ELF-1 (cell line): ENCODE results near the gene OTOP1.
"Not testable (repeated sequence)": the region's sequence is repeated elsewhere in the genome, so short reads cannot be mapped to it uniquely, and the experiment has no call there.

ENCODE experiments used
- DNase-seq: peaks from one replicate; pipeline ENCODE4 v3.0.0-alpha.2; 2016; ENCODE audit warnings: low read depth, low spot score

OTOP1 gene, protein sequence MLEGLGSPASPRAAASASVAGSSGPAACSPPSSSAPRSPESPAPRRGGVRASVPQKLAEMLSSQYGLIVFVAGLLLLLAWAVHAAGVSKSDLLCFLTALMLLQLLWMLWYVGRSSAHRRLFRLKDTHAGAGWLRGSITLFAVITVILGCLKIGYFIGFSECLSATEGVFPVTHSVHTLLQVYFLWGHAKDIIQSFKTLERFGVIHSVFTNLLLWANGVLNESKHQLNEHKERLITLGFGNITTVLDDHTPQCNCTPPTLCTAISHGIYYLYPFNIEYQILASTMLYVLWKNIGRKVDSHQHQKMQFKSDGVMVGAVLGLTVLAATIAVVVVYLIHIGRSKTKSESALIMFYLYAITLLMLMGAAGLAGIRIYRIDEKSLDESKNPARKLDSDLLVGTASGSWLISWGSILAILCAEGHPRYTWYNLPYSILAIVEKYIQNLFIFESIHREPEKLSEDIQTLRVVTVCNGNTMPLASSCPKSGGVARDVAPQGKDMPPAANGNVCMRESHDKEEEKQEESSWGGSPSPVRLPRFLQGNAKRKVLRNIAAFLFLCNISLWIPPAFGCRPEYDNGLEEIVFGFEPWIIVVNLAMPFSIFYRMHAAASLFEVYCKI

DNA sequence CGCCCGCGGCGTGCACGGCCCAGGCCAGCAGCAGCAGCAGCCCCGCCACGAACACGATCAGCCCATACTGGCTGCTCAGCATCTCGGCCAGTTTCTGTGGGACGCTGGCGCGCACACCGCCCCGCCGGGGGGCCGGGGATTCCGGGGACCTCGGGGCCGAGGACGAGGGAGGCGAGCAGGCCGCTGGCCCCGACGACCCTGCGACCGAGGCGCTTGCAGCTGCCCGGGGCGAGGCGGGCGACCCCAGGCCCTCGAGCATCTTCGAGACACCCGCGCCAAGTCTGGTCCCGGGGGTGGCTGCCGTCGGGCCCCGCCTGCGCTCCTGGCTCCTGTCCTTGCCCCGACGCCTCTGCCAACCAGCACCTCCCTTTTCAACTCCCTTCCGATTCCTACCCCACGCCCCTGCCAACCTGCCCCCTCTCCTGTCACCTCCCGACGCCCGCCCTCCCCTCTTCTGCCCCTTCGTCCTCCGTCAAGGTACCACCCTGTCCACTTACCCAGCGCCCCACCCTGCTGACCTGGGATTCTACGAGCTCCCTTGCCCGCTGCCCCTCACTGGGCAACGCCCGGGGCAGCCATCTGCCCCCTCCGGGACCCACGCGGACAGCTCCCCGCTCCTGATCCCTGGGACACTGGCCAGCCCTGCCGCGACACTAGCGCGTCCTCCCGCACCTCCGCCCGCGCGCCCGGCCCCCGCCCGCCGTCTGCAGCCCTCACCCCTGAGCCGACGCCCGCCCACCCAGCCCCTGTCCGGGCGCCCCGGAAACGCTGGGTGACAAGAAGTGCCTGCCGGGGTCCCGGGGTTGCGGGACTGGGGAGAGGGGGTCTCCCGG is at the start of gene OTOP1:
OTOP1 (minus strand) TSS at position 324 of the 833 bp plus-strand sequence; CDS start at position 259, 65 bp downstream.
- no peak for DNase-seq

DNA sequence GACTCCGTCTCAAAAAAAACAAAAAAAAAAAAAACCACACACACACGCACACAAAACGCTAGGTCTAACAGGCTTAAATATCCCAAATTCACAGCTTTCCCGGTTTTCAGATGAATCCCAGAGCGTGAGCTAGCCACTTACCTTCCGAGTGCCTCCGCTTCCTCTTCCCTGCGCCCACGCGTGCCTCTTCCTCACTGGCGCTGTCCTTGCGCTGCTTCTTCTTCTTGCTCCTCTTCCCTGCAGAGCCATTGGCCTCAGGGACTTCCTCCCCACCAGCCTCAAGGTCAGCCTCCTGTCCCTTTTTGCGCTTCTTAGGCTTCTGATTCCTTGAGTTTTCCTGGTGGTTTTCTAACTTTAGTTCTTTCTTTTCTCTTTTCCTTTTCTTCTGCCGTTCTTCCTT is 47.5 kb upstream of the OTOP1 start:
- DNase-seq: no peak

DNA sequence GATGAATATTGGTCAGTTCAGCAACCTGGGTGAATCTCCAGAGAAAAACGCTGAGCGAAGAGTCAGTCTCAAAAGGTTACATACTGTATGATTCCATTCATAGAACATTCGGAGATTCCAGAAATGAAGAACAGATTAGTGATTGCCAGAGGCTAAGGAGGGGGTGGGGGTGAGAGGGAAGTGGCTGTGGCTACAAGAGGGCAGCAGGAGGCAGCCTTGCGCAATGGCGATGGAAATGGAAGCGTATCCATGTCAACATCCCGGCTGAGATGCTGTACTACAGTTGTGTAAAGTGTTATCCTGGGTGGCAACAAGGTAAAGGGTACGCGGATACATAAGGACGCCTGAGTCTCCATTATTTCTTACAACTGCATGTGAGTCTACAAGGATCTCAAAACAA is 45.2 kb upstream of the OTOP1 start:
- DNase-seq: peak; percentile 17

DNA sequence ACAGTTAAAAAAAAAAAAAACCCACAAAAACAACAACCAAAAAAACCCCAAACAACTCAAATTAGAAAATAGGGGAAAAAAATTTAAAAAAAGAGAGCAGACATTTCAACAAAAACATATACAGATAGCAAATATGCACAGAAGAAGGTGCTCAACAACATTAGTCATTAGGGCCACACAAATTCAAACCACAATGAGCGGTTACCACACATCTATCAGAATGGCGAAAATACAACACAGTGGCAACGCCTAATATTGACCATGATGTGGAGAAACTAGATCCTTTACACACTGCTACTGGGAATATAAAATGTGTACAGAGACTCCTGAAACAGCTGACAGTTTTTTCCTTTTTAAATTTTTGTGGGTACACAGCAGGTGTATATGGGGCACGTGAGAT is 43.8 kb upstream of the OTOP1 start:
- DNase-seq: no peak

DNA sequence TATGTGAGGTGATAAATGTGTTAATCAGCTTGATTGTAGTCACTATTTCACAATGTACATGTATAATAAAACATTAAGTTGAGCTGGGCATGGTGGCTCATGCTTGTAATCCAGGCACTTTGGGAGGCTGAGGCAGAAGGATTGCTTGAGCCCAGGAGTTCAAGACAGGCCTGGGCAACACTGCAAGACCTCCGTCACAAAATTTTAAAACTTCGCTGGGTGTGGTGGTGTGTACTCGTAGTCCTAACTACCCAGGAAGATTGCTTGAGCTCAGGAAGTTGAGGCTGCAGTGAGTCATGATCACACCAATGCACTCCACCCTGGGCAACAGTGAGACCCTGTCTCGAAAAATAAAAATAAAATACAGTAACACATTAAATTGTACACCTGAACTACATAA is 43.1 kb upstream of the OTOP1 start:
- no peak for DNase-seq

DNA sequence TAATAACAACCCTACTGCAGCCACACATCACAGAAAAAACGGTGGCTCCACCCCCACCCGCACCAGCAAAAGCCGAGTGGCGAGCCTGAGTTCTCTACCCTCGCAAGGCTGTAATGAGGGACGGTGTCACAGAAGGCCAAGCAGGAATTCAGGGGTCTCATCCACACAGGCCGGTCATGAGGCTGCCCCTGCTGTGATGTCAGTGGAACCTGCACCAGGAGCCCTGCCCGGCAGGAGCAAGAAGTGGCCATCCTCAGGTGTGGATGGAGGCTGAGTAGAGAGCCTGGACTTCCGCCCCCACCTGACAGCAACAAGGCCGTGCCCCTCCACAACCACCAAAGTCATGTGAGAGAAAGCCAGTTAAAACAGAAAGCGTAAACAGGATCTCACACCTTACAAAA is 42.6 kb upstream of the OTOP1 start:
- no peak for DNase-seq

DNA sequence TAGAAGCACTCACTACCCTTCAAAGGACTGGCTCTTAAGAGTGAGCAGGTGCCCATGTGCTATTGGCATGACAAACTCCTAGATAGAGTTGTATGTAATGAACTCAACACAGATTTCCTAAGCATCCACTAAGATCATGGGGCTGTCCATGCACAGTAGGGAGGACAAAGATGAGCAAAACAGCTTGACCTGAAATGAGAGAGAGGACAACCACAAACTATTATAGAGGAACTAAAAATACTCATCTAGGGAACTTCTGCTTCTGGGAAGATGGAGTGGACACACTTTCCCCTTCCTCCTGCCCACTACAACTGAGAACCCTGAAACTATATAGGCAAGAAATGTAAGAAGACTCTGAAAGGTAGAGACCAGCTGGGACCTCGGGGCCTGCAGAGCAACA is 42.0 kb upstream of the OTOP1 start:
- no peak for DNase-seq

DNA sequence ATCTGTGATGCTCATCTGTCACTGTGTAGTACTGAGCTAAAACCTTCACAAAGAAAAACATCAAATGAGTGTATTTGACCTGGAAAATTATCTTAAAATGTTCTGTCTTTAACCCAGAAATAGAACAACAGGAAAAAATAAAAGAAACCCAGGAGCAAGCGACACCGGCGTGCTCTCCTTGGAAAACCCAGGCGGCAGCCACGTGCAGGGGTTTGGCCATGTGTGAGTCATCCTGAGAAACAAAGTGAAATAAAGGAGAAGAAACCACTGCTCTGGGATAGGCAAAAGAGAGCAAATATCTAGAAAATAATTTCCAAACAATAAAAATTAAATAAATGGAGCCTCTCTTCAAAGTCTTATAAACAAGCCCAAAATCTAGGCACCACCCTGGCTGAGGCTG is 41.3 kb upstream of the OTOP1 start:
- DNase-seq: no peak

DNA sequence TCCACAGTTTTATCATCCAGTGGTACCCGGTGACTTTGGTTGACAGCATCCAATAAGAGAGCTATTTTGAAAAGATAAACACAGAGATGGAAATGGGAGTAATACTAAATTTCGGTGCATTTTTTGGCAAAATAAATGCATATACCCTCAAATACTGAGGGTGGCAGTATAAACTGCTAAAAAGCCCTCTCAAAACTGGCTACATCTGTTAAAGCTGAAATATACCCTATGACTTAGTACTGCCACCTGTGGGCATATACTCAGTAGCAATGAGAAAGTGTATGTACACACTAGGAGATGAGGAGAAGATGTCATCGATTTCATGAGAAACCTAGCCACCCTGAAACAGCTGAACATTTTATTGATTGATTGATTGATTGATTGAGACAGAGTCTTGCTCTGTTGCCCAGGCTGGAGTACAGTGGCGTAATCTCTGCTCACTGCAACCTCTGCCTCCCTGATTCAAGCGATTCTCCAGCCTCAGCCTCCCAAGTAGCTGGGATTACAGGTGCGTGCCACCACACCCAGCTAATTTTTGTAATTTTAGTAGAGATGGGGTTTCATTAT is 33.5 kb upstream of the OTOP1 start:
- no peak for DNase-seq

DNA sequence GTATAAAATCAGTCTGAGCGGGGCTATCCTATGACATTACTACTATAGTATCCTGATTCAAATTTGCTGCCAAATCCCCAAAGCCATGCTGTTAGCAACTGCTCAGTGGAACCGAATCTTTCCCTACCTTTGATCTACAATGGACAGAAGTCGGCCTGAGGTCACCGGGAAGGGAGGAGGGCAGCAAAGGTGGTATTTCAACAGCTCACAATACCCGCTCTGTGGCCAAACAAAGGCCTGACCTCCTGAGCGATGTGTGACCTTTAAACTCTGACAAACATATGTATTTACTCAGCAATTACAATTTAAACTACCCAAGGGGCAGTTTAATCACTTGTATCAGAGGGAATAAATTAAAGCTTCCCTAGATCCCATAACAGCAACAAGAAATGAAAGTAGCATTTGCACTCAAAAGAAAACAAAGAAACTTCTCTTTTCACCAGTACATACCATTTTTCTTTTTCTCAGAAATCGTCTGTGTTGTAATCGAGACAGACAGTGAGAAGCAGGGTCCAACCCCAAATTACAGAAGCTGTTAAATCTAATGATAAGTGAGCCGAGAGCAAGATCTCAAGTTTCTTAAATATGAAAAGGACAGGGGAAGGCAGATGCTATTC is 32.9 kb upstream of the OTOP1 start:
- peak; percentile 29 for DNase-seq

DNA sequence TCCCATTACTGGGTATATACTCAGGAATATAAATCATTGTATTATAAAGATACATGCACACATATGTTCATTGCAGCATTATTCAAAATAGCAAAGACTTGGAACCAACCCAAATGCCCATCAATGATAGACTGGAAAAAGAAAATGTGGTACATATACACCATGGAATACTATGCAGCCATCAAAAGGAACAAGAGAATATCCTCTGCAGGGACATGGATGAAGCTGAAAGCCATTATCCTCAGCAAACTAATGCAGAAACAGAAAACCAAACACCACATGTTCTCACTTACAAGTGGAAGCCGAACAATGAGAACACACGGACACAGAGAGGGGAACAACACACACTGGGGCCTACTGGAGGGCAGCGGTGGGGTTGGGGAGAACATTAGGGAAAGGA is 31.0 kb upstream of the OTOP1 start:
- not testable (repeated sequence) for DNase-seq

DNA sequence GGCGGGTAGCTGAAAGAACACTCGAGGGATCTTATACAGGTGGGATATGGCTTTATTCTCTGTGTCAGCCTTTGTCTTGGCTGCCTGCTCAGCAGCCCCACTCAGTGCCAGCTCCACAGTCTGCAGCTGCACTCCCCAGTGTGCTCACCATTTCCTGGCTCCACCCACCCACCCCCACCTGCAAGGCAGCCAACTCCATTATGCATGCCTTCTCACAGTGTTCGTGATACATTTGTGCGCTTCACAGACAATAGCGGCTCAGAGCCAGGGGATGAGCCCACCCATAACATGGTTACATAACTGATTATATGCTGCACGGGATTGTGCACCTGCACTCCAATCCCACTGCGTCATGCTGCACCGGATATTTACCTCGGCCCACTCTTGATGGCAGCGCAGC is 30.1 kb upstream of the OTOP1 start:
- DNase-seq: no peak

DNA sequence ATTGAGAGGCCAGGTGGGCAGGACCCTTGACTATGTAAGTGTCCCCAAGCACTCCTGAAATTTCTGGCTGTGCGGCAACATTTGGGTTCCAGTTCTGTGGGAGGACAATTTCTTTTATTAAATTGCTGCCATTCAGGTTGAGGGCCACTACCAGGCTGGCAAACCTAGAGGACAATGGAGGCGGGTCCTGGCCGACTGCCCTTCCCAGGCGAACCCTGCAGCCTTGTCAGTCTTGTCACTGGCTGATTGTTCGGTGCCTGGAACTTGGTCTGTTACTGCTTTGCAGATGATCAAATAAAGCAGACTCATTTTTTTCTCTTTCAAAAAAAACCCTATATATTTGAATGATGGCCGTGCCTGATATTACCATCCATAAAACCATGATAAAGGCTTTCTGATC is 27.9 kb upstream of the OTOP1 start:
- DNase-seq: no peak

DNA sequence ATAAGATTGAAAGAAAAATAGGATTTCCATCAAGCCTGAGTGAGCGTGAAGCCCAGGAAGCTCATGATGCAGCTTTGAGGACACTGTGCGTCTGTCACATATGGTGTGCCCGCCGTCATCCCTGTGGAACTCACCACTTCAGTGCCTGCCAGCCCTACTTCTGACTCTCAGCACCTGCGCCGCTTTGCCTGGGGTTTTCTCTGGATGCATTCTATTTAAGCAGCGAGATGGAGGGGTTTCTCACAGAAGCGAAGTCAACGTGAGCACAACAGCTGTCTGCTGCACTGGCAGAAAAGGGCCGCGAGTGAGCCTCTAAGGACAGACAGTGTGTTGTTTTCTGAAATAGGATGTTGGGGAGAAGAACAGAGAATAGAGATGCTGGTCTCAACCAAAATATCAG is 27.5 kb upstream of the OTOP1 start:
- DNase-seq: no peak

DNA sequence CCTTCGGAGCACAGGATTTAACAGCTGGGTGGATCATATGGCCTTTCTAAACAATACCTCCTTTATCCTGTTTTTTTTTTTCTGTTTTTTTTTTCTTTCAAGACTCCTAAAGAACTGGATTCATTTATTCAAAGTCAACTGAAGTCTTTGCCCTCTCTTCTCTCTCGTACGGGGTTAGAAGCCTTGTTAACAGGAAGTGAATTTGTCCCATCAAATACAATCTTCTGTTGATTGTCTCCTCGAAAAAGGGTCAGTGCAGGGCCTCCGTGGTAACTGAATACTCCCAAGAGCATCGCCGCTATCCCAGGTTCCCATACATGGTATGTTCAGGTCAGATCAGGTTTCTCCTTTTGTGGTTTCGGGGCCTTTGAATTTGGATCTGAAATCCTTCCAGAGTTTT is 23.1 kb upstream of the OTOP1 start:
- DNase-seq: no peak

DNA sequence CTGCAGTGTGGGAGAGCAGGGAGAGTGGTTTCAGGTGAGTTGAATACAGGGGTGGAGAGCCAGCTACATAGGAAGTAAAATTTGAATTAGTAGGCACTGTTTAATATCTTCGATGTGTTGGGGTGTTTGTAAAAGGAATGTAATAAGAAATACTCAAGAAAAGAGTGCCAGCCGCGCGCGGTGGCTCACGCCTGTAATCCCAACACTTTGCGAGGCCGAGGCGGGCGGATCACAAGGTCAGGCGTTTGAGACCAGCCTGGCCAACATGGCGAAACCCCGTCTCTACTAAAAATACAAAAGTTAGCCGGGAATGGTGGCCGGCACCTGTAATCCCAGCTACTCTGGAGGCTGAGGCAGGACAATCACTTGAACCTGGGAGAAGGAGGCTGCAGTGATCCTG is 22.6 kb upstream of the OTOP1 start:
- not testable (repeated sequence) for DNase-seq

DNA sequence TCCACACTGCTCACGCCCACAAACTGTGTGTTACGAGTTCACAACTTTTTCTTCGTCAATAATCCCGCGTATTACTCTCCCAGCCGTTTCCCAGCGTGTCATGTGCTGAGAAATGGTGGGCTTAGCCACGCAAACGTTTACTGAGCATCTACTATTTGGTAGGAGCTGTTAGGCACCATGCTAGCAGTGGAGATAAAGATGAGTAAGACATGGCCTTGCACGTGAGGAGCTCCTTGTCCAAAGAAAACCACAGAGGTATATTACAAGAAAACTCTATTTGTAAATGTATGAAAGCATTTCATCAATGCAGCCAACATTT is 22.1 kb upstream of the OTOP1 start:
- DNase-seq: no peak

DNA sequence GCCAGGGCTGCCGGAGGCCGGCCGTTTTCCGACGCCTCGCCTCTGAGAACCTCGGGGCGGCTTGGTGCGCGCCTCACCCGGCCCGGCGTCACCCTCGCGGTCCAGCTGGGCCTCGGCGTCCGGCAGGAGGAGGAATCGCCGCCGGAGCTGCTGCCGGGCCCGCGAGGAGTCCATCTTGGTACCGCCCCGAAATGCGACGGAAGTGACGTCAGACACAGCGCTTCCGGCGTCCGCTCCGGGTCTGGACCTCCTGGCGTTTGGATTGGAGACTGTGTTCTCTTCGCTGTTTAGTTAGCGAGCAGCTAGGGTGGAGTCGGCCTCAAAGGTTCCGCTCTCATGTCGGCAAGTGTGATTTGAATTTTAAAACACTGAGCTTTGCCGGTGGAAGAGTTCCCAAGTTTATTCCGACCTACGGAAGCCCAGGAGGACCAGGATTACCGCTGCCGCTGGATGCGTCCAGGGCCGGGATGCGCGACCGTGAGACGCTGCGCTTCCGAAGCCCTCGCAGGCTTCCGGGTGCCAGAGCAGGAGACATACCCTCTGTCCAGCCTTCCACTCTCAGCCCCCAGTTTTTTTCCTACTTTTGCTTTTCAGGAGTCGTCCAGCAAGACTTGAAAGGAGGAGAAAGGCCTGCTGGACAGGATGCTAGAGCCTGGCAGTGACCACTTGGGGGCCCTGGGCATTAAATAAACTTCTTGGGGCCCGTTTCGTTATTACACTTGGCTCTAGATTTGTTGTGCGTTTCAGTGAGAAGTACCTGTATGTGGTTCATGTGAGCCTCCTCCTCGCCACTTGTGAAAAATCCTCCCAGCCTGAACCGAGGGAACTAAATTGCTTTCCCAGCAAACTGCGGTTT is 21.5 kb upstream of the OTOP1 start, which contains the start of gene TMEM128:
TMEM128 (minus strand) TSS at position 195 of the 856 bp plus-strand sequence; CDS start at position 174, 21 bp downstream.
- peak; percentile 96 for DNase-seq

DNA sequence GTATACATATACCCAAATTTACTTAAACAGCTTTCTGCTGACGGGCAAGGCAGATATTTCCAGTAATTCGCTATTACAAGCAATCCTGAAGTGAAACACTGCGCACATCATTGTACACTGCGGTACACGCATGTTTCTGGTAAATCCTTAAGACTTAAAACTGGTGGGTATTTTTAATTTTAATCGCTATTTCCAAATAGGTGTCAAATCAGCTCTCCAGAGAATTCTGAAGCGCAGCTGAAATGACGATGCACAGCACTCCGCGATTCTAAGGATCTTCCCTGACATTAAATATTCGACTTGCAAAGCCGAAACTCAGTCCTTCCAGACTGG is 20.9 kb upstream of the OTOP1 start:
- DNase-seq: no peak

DNA sequence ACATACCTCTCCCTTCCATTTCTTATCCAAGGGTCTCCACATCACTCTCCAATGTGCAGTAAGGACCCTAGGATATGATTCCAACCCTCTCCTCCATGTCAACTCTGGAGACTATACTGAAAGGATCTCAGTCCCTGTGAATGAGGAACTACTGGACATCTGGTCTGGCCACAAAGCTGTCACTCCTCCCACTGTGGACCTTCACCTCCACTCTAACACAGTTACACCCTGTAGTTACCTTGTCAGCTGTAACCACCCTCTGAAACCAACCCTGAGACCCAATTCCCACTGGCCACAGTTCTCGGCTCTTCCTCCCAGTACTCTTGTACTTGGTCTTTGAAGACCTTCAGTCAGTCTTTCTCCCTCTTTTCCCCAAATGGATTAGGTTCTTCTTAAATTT is 18.4 kb upstream of the OTOP1 start:
- no peak for DNase-seq

DNA sequence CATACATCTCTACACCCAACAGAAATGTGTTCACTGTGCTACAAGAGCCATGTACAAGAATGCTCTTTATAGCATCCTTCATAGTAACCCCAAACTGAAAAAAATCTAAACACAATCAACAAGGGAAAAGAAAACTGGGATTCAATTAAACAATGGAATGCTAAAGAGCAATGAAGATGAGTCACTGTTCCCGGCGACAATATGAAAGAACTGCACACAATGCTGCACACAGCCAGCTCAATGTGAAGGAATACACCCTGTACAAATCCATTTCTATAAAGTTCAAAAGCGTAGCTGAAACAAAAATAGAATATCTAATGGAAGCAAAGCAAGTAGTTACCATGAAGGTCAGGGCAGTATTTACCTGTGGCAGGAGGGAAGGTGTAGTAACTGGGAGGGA is 12.8 kb upstream of the OTOP1 start:
- DNase-seq: not testable (repeated sequence)
